Activated naive CD4-positive, alpha-beta T cell treated with anti-CD3 and anti-CD28 coated beads, Interleukin-2, amount 50 U/mL, for 24 hours (primary cell): ENCODE measurements around the gene MS4A18.

ENCODE experiments used
- H3K27ac Mint-ChIP-seq: one replicate; pipeline ENCODE4 v1.8.0; 2021; ENCODE audit warnings: mild to moderate bottlenecking, mixed read lengths
- H3K27me3 Mint-ChIP-seq: one replicate; pipeline ENCODE4 v1.8.0; 2021; ENCODE audit warnings: mixed read lengths
- H3K36me3 Mint-ChIP-seq: one replicate; pipeline ENCODE4 v1.8.0; 2021; ENCODE audit warnings: mixed read lengths
- H3K4me1 Mint-ChIP-seq: one replicate; pipeline ENCODE4 v1.8.0; 2021; ENCODE audit warnings: mixed read lengths
- H3K4me3 Mint-ChIP-seq: one replicate; pipeline ENCODE4 v1.8.0; 2021; ENCODE audit warnings: mild to moderate bottlenecking, mixed read lengths
- H3K9me3 Mint-ChIP-seq: one replicate; pipeline ENCODE4 v1.8.0; 2021; ENCODE audit warnings: mixed read lengths

The MS4A18 gene

DNA sequence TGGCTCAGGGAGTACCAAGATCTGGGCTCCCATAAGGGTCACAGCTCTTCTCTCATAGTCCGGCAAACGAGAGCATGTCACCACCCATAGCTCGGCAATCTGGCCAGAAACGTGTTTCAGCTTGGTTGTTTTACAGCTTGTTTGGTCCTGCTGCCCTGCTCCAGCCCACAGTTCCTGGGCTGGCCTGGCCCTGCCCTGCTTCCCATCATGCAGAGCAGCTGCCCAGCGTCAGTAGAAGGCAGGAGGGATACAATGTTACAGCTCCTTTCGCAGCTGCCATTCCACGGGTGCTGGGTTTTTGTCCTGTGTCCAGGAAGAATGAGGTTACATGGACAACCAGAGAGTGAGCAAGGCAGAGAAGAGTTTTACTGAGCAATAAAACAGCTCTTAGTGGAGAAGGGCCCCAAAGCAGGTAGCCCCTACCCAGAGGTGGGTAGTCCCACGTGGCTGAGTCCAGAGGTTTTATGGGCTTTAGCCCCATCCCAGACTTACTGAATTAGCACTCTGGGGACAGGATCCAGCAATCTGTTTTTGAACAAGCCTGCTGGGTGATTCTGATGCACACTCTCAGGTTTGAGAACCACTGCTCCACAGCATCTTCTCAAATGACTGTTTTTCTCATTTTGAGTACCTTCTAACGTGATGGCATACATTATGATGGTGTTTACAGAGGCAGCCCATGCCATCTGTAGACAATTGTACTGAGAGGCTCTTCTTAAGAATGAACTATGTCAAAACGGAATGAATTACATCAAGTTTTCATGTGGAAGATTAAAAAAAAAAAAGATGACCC lies 5.8 kb upstream of the MS4A18 start:
- H3K4me1 Mint-ChIP-seq: no peaks in the 10 kb centered on the region
- H3K27ac Mint-ChIP-seq: no peak overlapping the region
- no peaks in the 10 kb centered on the region for H3K36me3 Mint-ChIP-seq
- peaks cover 12% of the 10 kb centered on the region for H3K27me3 Mint-ChIP-seq
- H3K9me3 Mint-ChIP-seq: peaks cover 9% of the 10 kb centered on the region
- H3K4me3 Mint-ChIP-seq: no peak overlapping the region

DNA sequence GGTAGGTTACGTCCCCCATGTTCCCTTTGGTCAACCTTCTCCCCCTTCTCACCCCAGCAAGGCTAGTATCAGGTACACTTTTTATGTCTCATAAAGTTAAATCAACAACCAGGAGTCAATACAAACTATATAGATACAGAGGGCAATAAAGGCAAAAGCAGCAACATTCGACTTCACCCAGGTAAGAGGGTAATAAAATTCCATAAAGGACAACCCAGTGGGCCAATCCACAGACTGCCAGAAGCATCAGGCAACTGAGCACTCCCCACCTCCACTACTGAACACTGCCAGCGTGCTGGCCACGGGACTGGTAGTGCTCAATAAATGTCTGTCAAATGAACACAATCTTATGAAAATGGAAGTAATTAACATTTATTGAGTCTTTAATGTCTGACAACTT lies 5.1 kb upstream of the MS4A18 start:
- Mint-ChIP-seq H3K4me1 (no peaks in the 10 kb centered on the region), H3K27me3 (peaks cover 11% of the 10 kb centered on the region), H3K27ac (no peak overlapping the region), H3K36me3 (no peaks in the 10 kb centered on the region), H3K4me3 (no peak overlapping the region), H3K9me3 (peaks cover 9% of the 10 kb centered on the region)

DNA sequence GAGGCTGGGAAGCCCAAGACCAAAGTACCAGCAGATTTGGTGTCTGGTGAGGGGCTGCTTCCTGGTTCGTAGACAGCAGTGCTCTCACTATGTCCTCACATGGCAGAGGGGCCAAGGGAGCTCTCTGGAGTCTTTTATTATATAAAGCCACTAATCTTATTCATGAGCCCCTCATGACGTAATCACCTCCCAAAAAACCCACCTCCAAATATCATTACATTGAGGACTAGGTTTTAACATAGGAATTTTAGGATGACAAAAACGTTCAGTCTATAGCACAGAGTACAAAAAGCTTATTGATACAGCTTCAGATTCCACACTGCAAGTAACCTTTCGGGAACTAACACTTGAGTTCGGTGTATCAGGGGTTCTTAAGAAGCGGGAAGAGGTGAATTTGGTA lies 4.1 kb upstream of the MS4A18 start:
- H3K27me3 Mint-ChIP-seq: peaks cover 9% of the 10 kb centered on the region
- no peaks in the 10 kb centered on the region for H3K4me1 Mint-ChIP-seq

DNA sequence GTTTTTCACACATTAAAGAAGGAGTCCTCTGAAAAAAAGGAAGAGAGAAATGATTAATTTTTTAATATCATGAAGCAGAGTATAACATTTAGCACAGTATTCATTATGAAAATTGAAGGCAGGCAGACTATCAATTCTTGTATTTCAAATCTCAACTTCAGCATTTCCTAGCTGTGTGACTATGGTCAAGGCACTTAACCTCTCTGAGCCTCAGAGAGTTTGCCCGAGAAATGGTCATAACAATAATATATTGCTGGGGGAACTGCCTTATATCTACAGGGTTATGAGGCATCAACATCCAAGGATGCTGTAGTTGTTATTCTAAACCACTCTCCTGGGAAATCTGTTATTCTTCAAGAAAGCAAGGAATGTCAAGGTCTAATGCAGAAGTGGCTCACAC lies 1.1 kb downstream of the MS4A18 start:
- no peak overlapping the region for H3K4me3 Mint-ChIP-seq
- H3K9me3 Mint-ChIP-seq: no peaks in the 10 kb centered on the region
- no peaks in the 10 kb centered on the region for H3K36me3 Mint-ChIP-seq
- no peak overlapping the region for H3K27ac Mint-ChIP-seq
- no peaks in the 10 kb centered on the region for H3K4me1 Mint-ChIP-seq
- peaks cover 9% of the 10 kb centered on the region for H3K27me3 Mint-ChIP-seq

More for the DNA sequence above, 4.1 kb upstream of the MS4A18 start:
- H3K9me3 Mint-ChIP-seq: peaks cover 9% of the 10 kb centered on the region
- no peaks in the 10 kb centered on the region for H3K36me3 Mint-ChIP-seq
- H3K4me3 Mint-ChIP-seq: no peak overlapping the region
- no peak overlapping the region for H3K27ac Mint-ChIP-seq

DNA sequence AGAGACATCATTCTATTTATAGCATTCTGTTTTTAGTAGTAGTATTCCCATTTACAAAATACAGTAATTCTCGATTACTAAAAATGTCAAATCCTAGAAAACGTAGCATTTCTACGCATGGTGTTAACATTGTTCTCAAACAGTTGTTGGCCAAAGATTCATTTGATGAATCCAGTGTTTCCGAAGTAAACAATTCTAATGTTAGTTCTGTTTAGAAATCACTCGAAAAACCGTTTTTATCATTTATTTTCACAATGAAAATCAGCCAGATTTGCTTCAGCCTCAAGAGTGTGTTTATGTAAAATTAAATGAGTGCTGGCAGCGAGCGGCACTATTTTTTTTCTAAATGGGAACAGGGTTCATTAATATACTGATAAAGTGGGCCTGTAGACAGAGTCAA lies 7.1 kb downstream of the MS4A18 start:
- H3K36me3 Mint-ChIP-seq: no peaks in the 10 kb centered on the region
- no peaks in the 10 kb centered on the region for H3K4me1 Mint-ChIP-seq
- H3K27ac Mint-ChIP-seq: no peak overlapping the region
- no peak overlapping the region for H3K4me3 Mint-ChIP-seq
- H3K9me3 Mint-ChIP-seq: no peaks in the 10 kb centered on the region
- peaks cover 7% of the 10 kb centered on the region for H3K27me3 Mint-ChIP-seq

DNA sequence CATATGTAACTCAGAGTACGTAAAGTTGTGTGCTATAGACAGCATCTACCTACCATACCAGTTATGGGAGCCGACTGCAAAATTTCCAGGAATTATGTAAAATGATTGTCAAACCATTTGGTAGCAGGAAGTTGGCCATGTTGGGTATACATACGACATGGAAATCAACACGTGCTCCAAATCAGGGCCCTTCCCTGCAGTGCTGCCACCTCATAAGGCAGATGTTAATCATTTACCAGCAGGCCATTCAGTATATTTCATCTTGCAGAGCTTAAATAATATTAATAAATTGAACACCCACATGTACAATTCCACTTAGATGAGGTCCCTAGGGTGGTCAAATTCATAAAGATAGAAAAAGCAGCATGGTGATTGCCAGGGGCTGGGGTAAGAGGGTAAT lies 9.8 kb downstream of the MS4A18 start:
- no peaks in the 10 kb centered on the region for H3K4me1 Mint-ChIP-seq
- peaks cover 4% of the 10 kb centered on the region for H3K27me3 Mint-ChIP-seq
- H3K4me3 Mint-ChIP-seq: no peak overlapping the region
- no peaks in the 10 kb centered on the region for H3K36me3 Mint-ChIP-seq
- no peaks in the 10 kb centered on the region for H3K9me3 Mint-ChIP-seq
- H3K27ac Mint-ChIP-seq: no peak overlapping the region

DNA sequence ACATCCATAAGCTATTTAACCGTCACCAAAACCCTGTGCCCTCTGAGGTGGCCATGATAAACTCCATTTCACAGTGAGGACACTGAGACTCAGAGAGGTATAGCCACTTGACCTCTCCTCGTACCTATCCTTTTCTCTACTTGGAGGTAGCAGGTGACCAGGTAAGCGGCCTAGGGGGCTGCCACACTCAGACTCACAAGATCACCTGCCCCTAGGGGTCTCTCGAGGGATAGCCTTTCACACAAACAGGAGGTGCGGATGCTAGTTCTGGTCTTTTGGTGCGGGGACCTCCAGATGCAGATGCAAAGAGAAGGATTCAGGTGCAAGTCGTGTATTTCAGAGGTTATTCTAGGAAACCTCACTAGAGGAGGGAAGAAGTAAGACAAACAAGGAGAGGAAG lies 14.6 kb downstream of the MS4A18 start:
- Mint-ChIP-seq H3K4me1 (no peaks in the 10 kb centered on the region), H3K36me3 (no peaks in the 10 kb centered on the region), H3K4me3 (no peak overlapping the region), H3K9me3 (no peaks in the 10 kb centered on the region), H3K27me3 (peaks cover 4% of the 10 kb centered on the region), H3K27ac (no peak overlapping the region)

DNA sequence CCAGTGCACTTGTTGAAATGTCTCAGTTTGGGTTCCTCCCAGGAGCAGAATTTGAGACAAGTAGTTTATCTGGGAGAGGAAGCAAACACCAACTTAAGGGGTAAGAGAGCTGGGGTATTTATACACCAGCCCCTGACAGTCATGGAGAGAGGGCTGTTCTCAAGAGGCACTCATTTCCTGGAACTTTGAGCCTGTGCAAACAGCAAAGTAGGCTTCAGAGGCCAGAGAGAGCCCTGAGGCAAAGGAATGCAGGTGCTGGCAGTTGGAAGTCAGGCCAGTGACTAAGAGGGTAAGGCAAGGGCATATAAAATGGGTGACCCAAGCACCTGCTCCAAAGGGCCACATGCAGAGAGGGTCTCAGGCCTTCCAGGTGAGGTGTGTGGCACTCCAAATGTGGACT lies 16.1 kb downstream of the MS4A18 start:
- no peaks in the 10 kb centered on the region for H3K4me1 Mint-ChIP-seq
- H3K36me3 Mint-ChIP-seq: no peaks in the 10 kb centered on the region
- no peaks in the 10 kb centered on the region for H3K9me3 Mint-ChIP-seq
- peaks cover 7% of the 10 kb centered on the region for H3K27me3 Mint-ChIP-seq
- H3K27ac Mint-ChIP-seq: no peak overlapping the region
- H3K4me3 Mint-ChIP-seq: no peak overlapping the region

DNA sequence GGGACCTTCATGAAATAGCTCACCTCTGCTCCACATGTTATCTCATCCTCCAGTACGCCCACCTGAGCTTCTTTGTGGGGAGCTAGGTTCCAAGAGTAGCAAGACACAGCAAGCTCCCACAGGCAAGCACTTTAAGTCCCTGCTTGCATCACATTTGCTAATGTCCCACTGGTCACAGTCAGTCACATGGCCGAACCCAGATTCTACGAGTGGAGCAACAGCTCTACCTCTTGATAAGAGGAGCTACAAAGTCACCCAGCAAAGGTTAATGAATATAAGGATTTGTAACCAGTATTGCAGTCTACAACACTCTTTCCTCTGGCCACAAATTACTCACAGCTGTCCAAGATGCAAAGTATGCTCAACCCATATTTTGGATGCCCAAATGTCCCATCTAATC lies 16.9 kb downstream of the MS4A18 start:
- Mint-ChIP-seq H3K27ac (no peak overlapping the region), H3K36me3 (no peaks in the 10 kb centered on the region), H3K4me1 (no peaks in the 10 kb centered on the region), H3K27me3 (peaks cover 7% of the 10 kb centered on the region), H3K9me3 (no peaks in the 10 kb centered on the region), H3K4me3 (no peak overlapping the region)

DNA sequence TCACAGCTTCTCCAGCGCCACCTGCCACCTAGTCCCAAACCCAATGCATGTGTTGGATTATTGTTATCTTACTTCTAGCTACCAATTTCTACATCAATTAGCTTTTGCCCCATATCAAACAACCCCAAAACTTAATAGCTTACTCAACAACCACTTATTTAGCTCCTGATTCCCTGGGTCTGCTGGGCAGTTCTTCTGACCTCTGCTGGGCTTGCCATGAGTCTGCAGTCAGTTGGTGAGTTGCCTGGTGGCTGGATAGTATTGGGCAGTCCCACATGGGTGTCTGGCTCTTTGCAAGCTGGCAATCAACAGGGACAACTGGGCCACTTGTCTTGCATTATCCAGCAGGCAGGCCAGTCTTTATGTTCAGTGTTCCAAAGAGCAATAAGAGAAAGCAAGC lies 18.5 kb downstream of the MS4A18 start:
- Mint-ChIP-seq H3K27me3 (peaks cover 7% of the 10 kb centered on the region), H3K27ac (no peak overlapping the region), H3K4me3 (no peak overlapping the region), H3K36me3 (no peaks in the 10 kb centered on the region), H3K9me3 (no peaks in the 10 kb centered on the region), H3K4me1 (no peaks in the 10 kb centered on the region)

DNA sequence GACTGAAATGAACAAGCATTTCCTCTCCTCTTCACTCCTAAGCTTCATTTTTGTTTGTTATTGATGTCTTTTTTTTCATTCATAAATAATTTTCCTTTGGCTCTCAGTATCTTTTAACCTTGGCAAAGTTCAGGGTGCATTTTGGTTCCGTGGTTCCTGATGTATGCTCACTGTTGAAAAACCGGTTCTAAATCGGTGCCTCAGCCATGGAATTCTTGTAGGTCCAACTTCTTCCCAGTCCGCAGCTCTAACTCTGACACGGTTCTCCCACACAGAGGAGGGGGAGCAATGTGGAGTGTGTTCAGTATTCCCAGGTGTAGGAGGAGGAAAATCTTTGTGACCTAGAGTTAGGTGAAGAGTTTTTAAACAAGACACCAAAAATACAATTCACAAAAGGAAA lies 19.6 kb downstream of the MS4A18 start:
- H3K4me3 Mint-ChIP-seq: no peak overlapping the region
- no peak overlapping the region for H3K27ac Mint-ChIP-seq
- no peaks in the 10 kb centered on the region for H3K4me1 Mint-ChIP-seq
- H3K27me3 Mint-ChIP-seq: peaks cover 2% of the 10 kb centered on the region
- no peaks in the 10 kb centered on the region for H3K9me3 Mint-ChIP-seq
- no peaks in the 10 kb centered on the region for H3K36me3 Mint-ChIP-seq

DNA sequence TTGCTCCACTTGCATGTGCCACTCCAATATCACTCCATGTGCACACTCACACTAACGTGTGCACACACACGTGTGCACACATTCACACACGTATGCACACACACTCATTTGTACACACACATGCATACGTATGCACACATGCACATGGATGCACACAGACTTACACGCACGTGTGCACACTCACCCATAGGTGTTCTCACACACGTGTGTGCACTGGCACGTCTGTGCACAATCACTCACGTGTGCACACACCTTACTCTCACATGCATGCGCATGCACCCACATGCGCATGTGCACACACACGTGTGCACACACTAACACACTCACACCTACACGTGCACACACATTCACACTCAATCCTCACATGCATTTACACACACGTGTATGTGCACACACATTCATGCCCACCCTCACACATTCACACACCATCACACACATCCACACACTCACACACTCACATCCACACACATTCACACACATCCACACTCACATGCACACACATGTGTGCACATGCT lies 22.9 kb downstream of the MS4A18 start:
- Mint-ChIP-seq H3K4me1 (no peaks in the 10 kb centered on the region), H3K9me3 (no peaks in the 10 kb centered on the region), H3K27ac (no peak overlapping the region), H3K36me3 (no peaks in the 10 kb centered on the region), H3K27me3 (peaks cover 12% of the 10 kb centered on the region), H3K4me3 (no peak overlapping the region)

DNA sequence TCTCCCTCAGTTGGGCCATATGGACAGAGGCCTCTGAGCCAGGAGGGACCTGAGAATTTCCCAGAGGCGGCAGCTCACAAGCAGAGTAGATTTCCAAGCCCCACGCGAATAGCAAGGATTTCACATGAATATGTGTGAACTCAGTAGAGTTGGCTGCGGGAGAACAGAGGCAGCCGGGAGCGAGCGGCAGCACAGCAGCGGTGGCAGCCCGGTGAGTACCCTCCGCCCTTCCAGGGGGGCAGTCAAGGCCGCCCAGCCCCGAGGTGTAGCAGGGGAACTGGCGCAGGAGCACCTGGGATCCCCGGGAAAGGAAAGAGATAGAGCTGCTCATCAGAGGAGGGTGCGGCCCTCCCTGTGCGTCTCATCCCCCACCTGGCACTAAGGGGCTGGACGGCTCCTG lies 23.7 kb downstream of the MS4A18 start:
- Mint-ChIP-seq H3K9me3 (no peaks in the 10 kb centered on the region), H3K27ac (no peak overlapping the region), H3K4me3 (no peak overlapping the region), H3K27me3 (peaks cover 18% of the 10 kb centered on the region), H3K4me1 (no peaks in the 10 kb centered on the region), H3K36me3 (no peaks in the 10 kb centered on the region)

DNA sequence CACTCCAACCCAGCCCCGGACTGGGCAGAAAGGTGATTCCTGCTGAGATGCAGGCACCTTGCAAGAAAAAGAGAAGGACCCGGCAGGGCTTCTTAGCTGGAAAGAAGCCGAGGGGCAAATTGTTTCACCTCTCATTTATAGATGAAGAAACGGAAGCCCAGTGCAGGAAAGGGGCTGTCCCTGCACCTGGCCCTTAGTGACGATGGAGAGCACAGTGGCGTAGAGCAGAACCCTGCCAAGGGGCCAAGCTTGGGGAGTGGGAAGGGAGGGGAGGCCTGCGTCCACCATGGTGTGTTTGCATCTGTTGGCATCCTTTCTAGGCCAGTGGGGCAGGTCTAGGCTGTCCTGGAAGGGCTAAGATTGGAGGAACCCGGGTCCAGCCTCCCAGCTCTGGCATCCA lies 24.3 kb downstream of the MS4A18 start:
- Mint-ChIP-seq H3K36me3 (no peaks in the 10 kb centered on the region), H3K4me3 (no peak overlapping the region), H3K4me1 (no peaks in the 10 kb centered on the region), H3K27ac (no peak overlapping the region), H3K27me3 (peaks cover 20% of the 10 kb centered on the region), H3K9me3 (no peaks in the 10 kb centered on the region)

DNA sequence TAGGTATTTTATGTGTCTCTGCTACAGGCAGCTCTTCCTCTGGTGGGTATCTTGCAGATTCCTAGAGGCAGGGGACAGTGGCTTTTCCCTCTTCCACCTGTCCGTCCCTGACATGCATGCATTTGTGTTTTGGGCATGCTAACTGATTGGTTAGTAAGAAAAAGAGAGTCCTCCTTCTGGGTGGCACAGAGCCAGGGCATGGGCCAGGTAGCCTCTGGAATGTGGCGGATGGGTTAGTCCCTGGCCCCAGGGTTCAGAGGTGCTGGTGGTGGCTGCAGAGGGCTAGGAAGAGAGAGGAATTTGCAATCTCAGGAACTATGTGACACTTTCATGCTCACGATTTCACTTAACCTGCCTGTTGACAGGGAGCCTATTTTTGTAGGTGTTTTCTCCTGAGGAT lies 26.4 kb downstream of the MS4A18 start:
- H3K4me3 Mint-ChIP-seq: no peak overlapping the region
- H3K27me3 Mint-ChIP-seq: peaks cover 18% of the 10 kb centered on the region
- no peaks in the 10 kb centered on the region for H3K36me3 Mint-ChIP-seq
- H3K4me1 Mint-ChIP-seq: no peaks in the 10 kb centered on the region
- no peaks in the 10 kb centered on the region for H3K9me3 Mint-ChIP-seq
- H3K27ac Mint-ChIP-seq: no peak overlapping the region

DNA sequence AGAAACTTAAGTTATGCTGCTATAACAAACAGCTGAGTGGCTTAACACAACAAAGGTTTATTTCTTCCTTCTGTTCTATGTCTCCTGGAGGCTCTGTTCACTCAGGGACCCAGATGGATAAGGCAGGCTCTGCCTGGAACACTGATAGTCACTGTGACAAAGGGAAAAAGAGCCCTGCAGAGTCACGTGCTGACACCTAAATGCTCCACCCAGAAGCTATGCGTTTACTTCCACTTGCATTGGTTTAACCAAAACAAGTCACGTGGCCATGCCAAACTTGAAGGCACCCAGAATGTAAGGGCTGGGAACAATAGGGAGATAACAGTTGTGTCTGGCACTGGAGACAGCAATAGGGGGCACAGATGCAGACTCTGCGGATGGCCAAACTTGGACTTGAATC lies 28.8 kb downstream of the MS4A18 start:
- no peaks in the 10 kb centered on the region for H3K9me3 Mint-ChIP-seq
- no peak overlapping the region for H3K27ac Mint-ChIP-seq
- H3K27me3 Mint-ChIP-seq: peaks cover 22% of the 10 kb centered on the region
- H3K4me1 Mint-ChIP-seq: no peaks in the 10 kb centered on the region
- no peaks in the 10 kb centered on the region for H3K36me3 Mint-ChIP-seq
- no peak overlapping the region for H3K4me3 Mint-ChIP-seq

DNA sequence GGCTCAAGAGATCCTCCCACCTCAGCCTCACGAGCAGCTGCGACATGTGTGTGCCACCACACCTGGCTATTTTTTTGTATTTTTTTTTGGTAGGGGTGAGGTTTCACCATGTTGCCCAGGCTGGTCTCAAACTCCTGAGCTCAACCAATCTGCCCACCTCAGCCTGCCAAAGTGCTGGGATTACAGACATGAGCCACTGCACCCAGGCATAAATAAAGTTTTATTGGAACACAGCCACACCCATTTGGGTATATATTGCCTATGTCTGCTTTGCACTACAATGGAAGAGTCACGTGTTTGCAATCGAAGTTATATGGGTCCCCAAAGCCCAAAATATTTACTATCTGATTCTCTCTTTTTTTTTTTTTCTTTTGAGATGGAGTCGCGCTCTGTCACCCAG lies 30.4 kb downstream of the MS4A18 start:
- peaks cover 30% of the 10 kb centered on the region for H3K27me3 Mint-ChIP-seq
- no peaks in the 10 kb centered on the region for H3K4me1 Mint-ChIP-seq
- H3K27ac Mint-ChIP-seq: no peak overlapping the region
- no peaks in the 10 kb centered on the region for H3K9me3 Mint-ChIP-seq
- H3K36me3 Mint-ChIP-seq: no peaks in the 10 kb centered on the region
- H3K4me3 Mint-ChIP-seq: no peak overlapping the region
